WI38 (cell line): ENCODE measurements around the gene CDR2L.

ENCODE experiments used
- H3K4me3 ChIP-seq: 2 replicates; pipeline ENCODE4 v1.5.1; 2011; ENCODE audit warnings: low read depth, mild to moderate bottlenecking, control low read depth, low read length
- CTCF ChIP-seq: IDR thresholded peaks from 2 replicates; pipeline ENCODE4 v1.5.1; 2012; ENCODE audit warnings: low read depth, mild to moderate bottlenecking, control low read depth, low read length

Gene CDR2L

GRCh38 chr17:74986206-74986576 is 1.2 kb upstream of the CDR2L start:
- no peak overlapping the region for H3K4me3 ChIP-seq
- TF ChIP-seq CTCF = no peak

GRCh38 chr17:74987909-74988711 is 678 bp downstream of the CDR2L start:
- TF ChIP-seq CTCF = 0 out of 2 replicates have a peak, but pooled peaks have one; percentile 3
- peak overlapping the region; percentile 78 for H3K4me3 ChIP-seq

DNA sequence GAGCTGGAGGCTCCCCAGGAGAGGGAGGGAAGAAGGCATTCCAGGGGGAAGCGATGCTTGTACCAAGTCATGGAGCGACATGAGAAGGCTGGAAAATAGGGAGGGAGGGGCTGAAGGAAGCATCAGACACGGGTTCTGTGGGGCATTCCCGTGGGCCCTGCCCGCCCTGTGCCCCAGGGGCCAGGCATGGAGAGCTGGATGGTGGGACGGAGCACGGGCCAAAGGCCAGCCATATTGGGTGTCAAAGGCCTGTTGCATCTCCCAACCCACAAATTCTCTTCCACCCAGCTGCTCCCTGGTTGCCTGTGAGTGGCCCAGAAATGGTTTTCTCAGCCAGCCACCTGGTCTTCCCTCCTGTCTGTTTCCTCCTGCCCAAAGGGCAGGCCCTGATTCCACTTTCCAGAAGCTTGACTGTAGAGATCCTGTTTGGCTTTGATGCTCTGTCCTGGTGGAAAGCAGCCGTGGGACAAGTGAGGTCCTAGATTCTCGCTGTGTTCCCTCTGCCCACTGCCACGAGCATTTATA is 3.2 kb downstream of the CDR2L start:
- TF ChIP-seq CTCF = no peak
- H3K4me3 ChIP-seq = no peak overlapping the region

DNA sequence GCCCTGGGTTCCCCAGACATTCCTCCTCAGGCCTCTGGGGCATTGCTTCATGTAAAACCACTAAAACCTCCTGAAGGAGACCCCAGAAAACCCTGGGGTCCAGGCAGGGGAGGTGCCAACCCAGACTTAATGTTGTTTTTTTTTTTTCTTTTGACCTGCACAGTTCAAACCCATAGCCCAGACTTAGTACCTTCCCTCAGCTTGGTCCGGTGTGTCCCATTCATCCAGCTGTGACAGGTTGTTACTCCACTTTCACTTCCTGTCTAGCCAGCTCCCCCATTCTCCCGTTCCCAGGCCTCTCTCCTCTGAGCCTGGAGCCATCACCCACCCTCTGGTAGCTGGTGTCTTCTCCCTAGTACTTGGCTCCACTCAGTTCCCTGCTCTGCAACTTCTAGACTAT is 4.8 kb downstream of the CDR2L start:
- no peak for TF ChIP-seq CTCF
- no peak overlapping the region for H3K4me3 ChIP-seq

DNA sequence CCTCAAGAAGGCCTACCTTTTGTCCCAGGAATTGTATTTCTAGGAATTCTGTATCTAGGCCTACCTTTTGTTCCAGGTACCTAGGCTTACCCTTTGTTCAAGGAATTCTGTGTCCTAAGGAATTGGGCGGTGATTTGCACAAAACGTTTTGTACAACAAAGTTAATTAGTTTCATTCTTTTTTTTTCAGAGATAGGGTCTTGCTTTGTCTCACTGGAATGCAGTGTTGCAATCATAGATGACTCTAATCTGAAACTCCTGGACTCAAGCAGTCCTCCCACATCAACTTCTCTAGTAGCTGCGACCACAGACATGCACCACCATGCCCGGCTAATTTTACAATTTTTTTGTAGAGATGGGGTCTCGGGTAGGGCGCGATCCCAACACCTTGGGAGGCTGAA is 7.0 kb downstream of the CDR2L start:
- no peak overlapping the region for H3K4me3 ChIP-seq

DNA sequence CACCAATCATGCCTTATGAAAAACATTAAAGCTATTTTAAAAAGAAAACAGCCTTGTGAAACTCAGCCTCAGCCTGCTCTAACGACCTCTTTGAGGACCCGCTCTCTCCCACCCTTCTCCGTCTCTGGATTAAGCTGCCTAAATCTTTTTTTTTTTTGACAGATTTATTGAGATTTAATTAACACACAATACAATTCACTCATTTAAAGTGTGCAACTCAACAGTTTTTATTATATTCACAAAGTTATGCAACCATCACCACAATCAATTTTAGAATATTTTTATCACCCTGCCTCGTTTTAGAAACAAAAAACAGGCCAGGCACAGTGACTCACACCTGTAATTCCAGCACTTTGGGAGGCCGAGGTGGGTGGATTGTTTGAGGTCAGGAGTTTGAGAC is 8.4 kb downstream of the CDR2L start:
- no peak overlapping the region for H3K4me3 ChIP-seq
- no peak for TF ChIP-seq CTCF

More for the DNA sequence above, 7.0 kb downstream of the CDR2L start:
- TF ChIP-seq CTCF = no peak

- TF ChIP-seq CTCF = no peak
Observed at GRCh38 chr17:74998783-74999182, 11.4 kb downstream of the CDR2L start.

More at GRCh38 chr17:74998783-74999182, 11.4 kb downstream of the CDR2L start:
- H3K4me3 ChIP-seq = no peak overlapping the region
